Occipital lobe (tissue), 2 donors: ENCODE measurements around the gene MELTF. TPM values are rescaled to one million over a fixed set of nuclear protein-coding genes. Genes with fewer than 3 reads are reported as not detected.

Experiments
- DNase-seq: peaks from one replicate; lab custom pipeline; 2025; lab: John Stamatoyannopoulos, UW
- total RNA-seq: library from RNA; depleted of rRNA; stranded (reverse); fragments of >200 nt; gene quantifications from one replicate; pipeline ENCODE4 v1.2.3, GENCODE V29; 2014

The MELTF gene
- total RNA-seq, 1 donor from 2014 or later = 1.7 TPM

DNA sequence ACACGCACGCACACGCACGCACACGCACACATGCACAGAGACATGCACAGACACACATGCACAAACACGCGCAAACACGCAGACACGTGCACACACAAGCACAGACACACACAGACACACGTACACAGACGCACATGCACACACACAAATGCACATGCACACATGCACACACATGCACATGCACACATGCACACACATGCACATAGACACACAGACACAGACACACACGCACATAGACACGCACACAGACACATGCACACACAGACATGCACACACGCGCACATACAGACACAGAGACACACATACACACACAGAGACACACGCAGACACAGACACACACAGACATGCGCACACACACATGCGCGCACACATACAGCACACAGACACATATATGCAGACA is 34.6 kb downstream of the MELTF start:
- DNase-seq = no peak

DNA sequence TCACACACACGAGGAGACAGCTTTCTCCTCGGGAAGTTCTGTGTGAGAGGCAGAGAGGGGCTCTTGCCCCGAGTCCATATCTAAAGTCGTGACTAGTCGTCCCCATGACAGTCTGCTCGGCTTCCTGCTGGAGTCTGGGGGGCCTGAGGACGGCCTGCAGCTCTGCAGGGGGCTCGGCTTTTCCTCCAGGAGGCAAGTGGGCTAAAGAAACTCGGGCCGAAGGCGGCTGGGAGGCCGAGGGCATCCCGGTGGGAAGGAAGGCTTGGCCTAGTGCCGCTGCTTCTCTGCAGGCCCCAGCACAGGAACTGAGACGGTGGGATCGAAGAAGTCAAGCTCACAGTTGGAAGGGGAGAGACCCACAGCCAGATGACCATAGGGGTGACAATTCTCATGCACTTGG is 35.6 kb downstream of the MELTF start:
- no peak for DNase-seq

DNA sequence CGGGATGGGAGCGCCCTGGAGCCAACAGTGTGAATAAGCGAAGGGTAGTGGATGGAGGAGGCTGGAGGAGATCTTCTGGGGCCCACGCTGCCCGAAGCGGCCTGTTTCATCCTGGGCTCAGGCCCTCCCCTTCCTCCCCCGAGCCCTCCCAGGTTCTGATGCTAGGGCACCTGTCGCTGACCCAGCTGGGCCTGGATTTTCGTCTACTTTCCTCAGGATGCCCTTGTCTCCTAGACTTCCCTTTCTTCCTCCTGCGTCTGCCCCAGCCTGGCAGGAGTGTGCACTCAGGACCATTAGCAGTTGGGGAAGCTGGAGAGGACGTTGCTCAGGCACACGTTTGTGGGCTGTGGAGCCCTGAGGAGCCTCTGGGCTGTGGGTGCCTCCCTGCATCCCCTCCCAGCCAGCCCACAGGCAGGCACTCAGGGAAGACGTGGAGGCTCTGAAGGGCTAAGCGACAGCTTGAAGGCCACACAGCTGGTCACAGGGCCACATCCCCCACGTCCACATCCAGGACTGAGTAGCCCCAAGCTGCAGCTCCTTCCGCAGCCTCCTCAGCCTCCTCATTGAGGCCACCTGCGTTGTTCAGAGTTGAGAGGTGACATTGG is 37.1 kb downstream of the MELTF start:
- DNase-seq = no peak

DNA sequence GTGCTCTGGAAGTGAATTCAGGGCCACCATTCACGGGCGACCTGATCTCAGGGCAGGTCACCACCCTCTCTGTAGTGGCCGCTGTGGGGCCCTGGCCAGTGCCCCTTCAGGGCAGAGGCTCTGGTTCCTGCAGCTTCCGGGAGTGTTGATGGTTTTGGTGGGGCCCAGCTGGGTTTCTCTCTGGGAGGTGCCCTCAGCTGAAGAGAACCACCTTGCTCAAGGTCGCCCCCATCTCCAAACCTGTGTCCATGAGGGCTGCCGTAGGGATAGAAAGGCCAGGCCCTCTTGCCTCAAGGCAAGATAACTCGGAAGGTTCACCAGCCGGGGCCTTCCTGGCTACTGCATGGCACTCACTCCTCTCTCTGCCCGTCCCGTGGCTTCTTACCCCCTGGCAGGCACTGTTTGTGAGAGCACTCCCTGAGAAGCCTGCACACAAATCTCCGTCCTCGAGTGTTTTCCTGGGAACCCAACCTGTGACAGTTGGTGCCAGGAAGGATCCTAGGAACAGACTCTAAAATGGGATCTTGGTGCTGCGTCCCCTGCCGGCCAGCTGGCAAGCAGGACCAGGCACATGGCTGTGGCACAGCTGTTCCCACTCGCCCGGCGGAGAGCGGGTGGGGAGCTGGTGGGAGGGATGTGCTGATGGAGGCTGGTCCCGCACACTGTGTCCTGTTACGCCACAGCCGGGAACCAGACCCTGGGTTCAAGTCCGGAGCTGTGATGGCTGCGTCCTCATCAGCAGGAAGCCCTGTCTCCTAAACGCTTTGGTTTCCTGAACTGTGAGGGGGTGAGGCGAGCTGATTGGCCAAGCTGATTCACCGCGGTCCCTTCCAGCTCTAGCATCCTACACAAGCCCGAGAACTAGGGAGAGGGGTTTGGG is 37.8 kb downstream of the MELTF start:
- peak; percentile 73 for DNase-seq

DNA sequence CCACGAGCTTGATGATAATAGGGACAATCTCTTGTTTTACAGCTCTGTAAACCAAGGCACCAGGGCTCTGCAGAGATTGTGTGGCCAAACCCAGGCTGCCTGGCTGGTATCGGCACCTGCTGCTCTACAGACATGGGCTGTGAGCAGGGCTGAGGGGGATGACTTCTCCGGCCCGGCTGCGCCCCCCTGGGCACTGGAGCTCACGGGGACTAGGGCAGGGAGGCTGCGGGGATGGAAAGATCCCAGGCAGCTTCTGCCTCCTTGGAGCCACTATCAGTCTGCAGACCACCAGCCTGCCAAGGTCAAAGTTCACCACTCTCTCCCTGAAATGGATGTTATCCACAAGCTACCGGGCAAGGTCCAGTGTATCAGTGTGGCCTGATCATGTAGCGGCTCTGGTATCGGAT is 39.0 kb downstream of the MELTF start:
- no peak for DNase-seq

DNA sequence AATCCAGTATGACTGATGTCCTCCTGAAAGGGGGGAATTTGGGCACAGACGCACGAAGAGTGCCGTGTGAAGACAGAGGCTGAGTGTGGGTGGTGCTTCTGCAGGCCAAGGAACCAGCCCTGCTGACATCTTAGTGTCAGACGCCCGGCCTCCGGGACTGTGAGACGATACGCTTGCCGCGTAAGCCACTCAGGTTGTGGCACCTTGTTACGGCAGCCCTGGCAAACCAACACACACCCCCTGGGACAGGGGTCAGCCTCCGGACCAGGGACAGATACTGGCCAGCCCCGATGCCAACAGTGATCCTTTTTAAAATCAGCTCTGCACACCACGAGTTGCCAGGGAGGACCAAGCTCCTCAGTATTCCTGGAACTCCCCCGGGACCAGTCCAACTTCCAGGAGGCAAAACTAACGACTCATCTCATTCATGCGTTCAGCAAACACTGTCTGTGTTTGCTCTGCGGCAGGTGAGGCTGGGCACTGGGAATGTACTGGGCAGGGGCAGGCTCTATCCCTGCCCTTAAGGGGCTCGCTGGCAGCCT is 39.8 kb downstream of the MELTF start:
- DNase-seq = no peak

DNA sequence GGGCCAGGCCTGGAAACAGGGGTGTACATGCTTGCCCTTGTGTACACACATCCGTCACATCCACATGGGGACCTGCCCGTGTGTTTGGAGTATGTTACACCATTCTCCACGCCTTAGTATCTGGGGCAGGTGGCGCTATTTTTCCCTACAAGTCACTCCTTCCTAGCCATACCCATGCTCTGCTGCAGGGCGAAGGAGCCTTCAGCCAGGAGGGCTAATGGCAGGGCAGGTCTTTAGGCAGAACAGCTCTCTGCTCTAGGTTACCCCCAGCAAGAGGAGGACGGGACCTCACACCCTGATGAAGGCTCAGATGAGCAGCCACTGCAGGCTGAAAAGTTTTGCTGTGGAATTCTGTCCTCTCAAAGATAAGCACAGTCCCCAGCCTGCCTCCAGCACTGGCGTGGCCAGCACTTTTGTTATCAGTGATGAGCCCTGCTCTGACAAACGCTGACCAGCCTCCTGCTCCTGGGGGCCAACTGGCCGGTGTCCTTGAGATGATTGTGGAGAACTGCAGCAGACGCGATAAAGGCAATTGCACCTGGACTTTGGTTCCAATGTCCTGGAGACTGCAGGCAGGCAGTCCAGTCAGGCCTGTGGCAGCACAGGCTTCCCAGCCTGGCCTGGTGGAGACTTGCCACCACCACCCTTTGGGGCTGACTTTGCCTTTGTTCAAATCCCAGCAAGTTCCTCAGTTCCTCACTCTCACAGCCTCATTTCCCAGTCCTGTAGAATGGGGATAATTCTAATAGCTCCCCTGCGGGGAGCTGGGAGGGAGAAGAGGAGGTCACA is 41.2 kb downstream of the MELTF start:
- DNase-seq = no peak

DNA sequence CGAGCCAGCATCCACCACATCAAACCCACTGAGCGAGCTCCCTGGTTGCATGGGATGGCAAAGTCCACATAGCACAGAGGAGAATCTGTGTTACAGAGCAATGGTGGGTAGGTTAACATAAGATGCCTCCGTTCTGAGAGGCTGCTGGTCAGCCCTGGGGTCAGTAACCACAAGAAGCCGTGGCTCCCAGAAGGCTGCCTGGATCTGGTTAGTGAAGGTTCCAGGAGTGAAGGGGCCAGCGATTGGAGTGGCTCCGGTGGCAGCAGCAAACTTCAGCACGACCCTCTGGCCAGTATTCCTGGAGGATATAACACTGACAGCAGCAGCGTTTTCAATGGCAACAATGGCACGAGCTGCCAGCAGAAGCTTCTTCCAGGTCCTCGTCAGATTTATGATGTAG is 42.6 kb downstream of the MELTF start:
- no peak for DNase-seq

DNA sequence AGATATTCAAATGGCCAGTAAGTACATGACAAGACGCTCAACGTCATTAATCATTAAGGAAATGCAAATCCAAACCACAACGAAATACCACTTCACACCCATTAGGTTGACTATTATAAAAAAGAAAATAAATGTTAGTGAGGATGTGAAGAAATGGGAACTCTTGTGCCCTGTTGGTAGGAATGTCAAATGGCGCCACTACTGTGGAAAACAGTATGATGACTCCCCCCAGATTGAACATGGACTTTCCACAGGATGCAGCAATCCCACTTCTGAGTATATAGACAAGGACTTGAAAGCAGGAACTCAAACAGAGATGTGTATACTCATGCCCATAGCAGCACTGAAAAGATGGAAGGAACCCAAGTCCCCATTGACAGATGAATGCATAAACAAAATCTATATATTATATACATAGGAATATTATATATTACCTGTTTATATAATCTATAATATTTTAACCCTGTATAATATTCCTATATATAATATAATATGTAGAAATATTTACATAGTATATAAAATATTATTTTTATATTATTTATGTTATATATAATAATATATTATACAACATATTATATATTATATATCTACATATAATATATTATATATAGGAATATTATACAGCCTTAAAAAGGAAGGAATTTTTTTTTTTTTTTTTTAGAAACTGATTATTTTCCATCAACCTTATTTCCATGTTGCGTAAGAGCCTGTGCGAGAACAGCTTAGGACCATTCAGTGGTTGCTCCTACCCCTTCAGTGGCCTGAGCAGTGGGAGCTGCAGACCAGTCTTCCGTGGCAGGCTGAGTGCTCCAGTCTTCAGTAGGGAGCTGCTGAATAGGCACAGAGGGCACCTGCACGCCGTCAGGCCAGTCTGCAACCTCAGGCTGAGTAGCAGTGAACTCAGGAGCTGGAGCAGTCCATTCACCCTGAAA is 43.4 kb downstream of the MELTF start:
- DNase-seq = no peak

DNA sequence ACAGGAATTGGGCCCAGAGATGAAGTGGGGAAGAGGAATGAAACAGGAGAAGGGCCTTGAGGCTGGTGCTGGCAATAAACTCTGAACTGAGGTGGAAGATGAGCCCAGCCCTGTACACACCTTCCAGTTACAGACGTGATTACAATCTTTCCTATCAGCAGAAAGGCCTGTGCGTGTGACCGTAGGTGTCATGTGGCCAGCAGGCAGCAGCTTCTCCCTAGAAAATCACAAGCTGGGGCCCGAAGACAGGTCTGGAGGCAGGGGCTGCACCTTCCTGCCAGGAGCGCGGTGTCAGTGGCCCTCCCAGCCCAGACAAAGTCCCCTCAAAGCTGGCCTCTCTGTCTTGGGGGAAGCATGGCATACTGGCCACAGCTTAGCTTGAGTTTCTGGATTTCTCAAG is 44.3 kb downstream of the MELTF start:
- no peak for DNase-seq

DNA sequence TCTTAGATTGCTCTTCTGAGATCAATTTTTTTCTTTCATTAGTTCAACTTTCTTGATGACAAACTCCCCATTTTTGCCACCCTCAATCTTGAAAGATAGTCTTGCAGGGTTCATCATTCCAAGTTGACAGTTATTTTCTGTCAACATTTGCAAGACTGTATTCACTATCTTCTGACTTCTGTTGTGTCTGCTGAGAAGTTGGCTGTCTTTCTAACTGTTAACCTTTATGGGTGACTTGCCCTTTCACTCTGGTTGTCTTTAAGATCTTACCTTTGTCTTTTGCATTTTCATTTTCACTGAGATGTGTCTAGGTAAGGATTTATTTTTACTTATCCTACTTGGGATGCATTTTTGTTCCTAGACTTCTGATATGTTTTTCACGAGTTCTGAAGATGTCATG is 46.4 kb downstream of the MELTF start:
- DNase-seq = no peak

DNA sequence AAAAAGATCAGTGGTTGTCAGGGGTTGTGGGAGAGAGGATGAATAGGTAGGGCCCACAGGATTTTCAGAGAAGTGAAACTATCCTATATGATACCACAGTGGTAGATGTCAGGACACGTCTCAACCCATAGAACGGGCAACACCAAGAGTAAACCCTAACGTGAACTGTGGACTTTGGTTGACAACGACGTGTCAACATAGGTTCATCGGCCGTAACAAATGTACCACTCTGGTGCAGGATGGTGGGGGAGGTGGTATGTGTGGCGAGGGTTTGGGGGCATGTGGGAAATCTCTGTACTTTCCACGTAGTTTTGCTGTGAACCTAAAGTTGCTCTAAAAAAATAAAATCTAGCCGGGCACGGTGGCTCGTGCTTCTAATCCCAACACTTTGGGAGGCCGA is 48.0 kb downstream of the MELTF start:
- no peak for DNase-seq

DNA sequence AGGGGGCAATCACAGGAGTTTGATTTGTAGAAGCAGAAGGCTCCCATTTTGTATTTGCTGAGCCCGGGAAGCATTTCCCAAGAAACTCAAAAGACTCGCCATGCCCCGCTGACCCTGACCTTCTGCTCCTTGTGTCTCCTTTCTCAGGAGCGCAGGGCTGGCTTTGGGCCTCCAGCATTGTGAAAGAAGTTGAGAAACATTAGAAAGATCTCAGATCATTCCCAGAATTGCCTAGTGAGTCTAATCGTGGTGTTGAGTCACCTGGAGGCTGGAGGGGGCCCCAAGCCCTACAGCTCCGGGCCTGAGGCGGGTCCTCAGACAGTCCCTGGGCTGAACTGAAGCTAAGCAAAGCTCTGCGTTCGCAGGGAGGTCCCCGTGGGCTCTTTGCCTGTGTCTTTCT is 50.1 kb downstream of the MELTF start:
- DNase-seq = no peak

DNA sequence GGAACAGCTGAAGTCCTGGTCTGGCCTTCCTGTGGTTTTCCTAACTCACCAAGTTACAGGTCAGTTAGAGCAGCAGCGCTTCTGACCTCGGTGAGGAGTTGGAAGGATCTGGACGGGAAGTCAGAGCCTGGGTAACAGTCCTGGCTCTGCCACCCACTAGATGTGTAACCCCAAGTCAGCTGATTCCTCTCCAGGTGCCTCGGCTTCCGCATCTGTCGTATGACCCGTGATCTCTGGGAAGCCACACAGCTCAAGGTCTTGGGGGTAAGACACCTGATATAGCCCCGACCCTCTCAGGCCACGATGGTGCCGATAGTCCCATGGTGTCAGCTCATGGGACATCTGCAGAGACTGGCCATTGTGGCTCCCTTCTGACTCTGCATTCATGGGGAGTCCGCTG is 52.7 kb downstream of the MELTF start:
- DNase-seq = no peak

DNA sequence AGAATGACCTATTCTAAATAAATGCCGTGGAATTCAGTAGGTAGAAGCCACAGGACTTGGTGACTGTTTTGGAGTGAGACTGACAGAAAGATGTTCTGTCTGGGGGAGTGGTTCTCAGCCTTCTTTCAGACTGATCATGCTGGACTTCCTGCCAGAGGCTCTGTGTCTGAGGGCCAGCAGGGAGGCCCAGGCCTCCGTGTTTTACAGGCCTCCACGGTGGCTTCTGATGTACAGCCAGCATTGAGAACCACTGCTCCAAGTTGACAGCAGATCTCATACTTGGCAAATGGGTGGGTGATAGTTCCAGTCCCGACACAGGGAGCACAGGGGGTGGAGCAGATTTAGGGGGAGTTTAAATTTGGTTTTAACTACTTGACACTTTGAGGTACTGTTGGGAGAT is 54.3 kb downstream of the MELTF start:
- no peak for DNase-seq

DNA sequence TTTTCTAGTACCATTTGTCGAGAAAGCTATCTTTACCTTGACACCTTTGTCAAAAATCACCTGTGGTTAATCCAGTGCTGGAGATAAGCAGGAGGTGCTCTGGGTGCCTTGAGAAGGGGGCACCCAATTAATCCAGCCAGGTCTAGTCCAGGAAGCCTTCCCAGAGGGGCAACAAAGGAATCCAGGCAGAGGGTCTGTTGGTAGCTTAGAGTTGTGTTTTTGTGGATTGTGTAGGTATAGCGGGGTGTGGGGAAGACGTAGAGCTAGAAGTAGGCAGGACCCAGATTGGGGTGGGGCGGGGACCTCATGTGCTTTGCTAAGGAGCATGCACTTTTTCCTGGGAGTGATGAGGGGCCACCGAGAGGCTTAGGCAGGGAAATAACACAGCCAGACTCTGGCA is 55.0 kb downstream of the MELTF start:
- no peak for DNase-seq

DNA sequence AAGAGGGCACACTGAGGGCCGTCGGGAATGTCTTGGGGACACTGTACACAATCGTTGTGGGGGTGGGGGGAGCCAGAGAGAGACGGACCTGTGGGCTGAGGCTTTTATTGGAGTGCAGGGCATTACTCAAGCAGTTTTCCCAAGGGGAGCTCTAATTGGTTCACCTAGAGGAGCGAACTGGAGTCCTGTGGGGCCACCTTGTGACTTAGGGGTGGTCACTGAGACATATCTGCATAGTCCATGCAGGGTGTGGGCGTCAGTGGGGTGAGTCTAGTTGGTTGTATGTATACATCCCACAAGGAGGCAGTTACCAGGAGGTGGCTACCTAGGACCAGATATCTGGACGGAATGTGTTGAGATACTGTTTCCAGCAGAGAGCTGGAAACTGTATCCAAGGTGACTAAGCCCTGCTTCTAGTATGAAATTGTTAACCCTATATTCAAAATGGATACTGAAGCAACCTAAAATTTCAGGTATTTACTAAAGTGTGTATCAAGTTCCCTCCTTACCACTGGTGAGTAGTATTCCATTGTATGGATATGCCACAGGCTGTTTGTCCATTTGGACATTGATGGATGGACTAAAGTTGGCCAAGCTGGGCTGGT is 58.4 kb downstream of the MELTF start:
- no peak for DNase-seq

DNA sequence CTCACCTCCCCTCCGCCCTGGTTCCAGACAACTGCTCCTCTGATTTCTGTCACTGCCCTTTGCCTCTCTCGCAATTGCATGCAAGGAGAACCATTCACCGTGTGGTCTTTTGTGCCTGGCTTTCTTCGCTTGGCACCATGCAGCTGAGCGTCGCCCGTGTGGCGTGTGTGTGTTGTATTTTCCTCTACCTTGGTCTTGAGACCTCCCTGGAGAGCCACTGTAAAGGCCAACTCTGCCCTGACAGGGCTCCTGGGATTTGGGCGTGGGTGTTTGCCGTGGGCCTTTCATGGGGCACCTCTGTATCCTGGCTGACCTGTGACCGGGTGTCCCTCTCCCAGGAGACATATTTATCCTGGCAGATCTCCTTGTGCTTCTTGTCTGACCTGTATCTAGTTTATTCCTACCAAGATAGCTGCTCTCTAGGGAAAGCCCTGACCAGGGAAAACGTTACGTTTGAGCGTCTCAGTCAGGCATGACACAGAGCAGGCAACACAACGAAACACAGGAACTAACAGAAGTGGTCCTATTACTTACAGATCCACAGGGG is 59.0 kb downstream of the MELTF start:
- DNase-seq = no peak

DNA sequence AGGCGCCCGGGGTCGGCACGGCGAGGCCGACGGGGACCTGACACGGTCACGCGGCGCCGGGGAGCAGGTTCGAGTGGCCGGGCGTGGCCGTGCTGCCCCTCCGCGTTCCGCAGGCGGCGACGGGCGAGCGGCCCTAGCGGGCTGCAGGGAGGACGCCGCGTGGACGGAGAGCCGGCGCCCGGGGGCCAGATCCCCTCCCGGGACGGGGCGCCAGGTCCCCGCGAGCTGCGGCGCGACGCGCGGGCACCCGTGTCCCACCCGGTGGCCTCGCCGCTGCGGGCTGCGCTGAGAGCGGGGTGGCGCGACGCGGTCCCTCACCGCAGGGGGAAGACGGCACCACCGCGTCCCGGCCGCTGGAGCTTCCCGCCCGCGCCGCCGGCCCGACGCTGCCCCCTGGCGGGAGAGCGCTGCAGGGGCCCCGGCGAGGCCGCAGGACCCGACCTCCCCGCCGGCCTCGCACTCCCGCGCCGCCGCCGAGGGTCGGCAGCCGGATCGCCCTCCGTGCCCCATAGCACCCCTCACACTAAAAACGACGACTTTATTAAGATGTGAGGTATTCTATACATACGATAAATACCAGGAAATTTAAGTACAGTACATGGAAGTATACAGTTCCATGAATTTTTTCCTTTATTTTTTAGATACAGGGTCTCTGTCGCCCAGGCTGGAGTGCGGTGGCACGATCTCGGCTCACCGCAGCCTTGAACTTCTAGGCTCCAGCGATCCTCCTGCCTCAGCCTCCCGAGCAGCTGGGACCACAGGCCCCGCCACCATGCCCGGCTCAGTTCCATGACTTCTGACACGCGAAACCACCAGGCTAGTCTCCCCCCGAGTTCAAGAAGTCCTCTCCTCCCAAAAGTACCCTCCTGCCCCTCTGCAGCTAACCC is 59.7 kb downstream of the MELTF start:
- no peak for DNase-seq
